ENCODE data around the gene RIPOR3. TPM values are rescaled to one million over a fixed set of nuclear protein-coding genes. Genes with fewer than 3 reads are reported as not detected.

RIPOR3 gene
- polyA plus RNA-seq, 2 of the 4 experiments (the other 2 are of a cell fraction) = 0.03 to 0.06 TPM

DNA sequence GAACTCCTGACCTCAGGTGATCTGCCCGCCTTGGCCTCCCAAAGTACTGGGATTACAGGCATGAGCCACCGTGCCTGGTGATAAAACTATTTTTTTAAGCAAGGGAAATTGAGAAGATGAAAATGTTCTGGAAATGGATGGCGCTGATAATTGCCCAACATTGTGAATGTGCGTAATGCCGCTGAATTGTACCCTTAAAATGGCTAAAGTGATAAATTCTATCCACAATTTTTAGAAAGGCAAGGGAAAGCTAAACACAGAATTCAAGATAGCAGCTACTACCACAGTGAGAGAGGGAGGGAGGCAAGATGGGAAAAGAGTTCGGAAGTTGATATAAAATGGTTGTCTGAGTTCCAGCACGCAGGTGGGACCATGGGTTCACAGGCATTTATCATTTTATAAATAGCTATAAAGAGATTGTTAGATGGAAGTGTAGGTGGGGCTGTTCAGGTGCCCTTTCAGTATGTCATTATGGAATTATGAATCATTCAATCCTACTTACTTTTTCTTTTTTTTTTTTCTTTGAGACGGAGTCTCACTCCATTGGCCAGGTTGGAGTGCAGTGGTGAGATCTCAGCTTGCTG lies 8.3 kb downstream of the RIPOR3 start:
- TF ChIP-seq RCOR1 (IDR thresholded peaks at IDR 0.05; ENCODE audit: low read depth, low read length) (no peak), EP300 (IDR thresholded peaks at IDR 0.05) (no peak), MAFK (IDR thresholded peaks at IDR 0.05; ENCODE audit: partially characterized antibody) (no peak), TP53 (CRISPR knock-in tag; IDR thresholded peaks at IDR 0.05) (no peak), MYC (IDR thresholded peaks at IDR 0.05; ENCODE audit: borderline replicate concordance, low read length) (no peak), JUNB (IDR thresholded peaks at IDR 0.05) (no peak), CBX8 (IDR thresholded peaks at IDR 0.05) (no peak)
- TF ChIP-seq, protein P1, sequence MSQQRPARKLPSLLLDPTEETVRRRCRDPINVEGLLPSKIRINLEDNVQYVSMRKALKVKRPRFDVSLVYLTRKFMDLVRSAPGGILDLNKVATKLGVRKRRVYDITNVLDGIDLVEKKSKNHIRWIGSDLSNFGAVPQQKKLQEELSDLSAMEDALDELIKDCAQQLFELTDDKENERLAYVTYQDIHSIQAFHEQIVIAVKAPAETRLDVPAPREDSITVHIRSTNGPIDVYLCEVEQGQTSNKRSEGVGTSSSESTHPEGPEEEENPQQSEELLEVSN (IDR thresholded peaks at IDR 0.05; ENCODE audit: borderline replicate concordance, low read depth) = no peak
- TF ChIP-seq, protein P2, sequence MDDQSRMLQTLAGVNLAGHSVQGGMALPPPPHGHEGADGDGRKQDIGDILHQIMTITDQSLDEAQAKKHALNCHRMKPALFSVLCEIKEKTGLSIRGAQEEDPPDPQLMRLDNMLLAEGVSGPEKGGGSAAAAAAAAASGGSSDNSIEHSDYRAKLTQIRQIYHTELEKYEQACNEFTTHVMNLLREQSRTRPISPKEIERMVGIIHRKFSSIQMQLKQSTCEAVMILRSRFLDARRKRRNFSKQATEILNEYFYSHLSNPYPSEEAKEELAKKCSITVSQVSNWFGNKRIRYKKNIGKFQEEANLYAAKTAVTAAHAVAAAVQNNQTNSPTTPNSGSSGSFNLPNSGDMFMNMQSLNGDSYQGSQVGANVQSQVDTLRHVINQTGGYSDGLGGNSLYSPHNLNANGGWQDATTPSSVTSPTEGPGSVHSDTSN (IDR thresholded peaks at IDR 0.05) = no peak
- TF ChIP-seq, protein P3, sequence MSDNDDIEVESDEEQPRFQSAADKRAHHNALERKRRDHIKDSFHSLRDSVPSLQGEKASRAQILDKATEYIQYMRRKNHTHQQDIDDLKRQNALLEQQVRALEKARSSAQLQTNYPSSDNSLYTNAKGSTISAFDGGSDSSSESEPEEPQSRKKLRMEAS (IDR thresholded peaks at IDR 0.05) = no peak
- no peak for ATAC-seq
- ChIA-PET CTCF (interaction anchor here (1.0 to 2.0 kb wide), 2 partner anchors 9 to 57 kb away, joined by 3 to 7 read pairs; no protein-coding TSS in a partner anchor), POLR2A (no interaction called here)
- no peak overlapping the region for H3K4me3 ChIP-seq
- 78% methylated on average over 8 of the region's 8 CpGs for WGBS (ENCODE audit: missing lambda C conversion rate)
- H3K9me3 ChIP-seq = no peaks in the 10 kb centered on the region
- DNase-seq (ENCODE audit: low read depth in 1 of 2, low spot score in 1 of 2) = no peak
- H3K4me1 ChIP-seq = peaks cover 27% of the 10 kb centered on the region
- no peak overlapping the region for H3K4me2 ChIP-seq
- no peak for FAIRE-seq
- H3K27ac ChIP-seq = no peak overlapping the region

DNA sequence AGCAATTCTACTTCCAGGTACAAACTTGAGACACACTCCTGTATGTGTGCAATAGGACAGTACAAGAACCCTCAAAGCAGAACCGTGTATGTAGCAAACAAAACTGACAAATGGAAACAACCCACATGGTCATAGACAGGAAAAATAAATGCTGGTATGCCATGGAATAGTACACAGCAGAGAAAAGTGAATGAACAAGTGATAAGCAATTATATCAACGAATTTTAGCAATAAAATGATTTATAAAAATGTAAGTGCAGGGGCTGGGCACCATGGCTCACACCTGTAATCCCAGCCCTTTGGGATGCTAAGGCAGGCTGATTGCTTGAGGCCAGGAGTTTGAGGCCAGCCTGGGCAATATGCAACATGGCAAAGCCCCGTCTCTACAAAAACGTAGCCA lies 9.3 kb downstream of the RIPOR3 start:
- Histone ChIP-seq H3K4me3 (no peak overlapping the region), H3K27ac (no peak overlapping the region), H3K4me1 (peaks cover 30% of the 10 kb centered on the region), H3K4me2 (no peak overlapping the region), H3K9me3 (no peaks in the 10 kb centered on the region)
- TF ChIP-seq NR3C1 (IDR thresholded peaks at IDR 0.05) (no peak), EP300 (IDR thresholded peaks at IDR 0.05) (no peak), POLR2AphosphoS2 (conservative IDR thresholded peaks at IDR 0.05; ENCODE audit: low read length) (no peak), EHMT2 (IDR thresholded peaks at IDR 0.05; ENCODE audit: low read depth) (no peak), RNF2 (IDR thresholded peaks at IDR 0.05; ENCODE audit: borderline replicate concordance, low read depth) (no peak), POLR2A (IDR thresholded peaks at IDR 0.05; ENCODE audit: low read length) (no peak), CBX2 (IDR thresholded peaks at IDR 0.05; ENCODE audit: borderline replicate concordance, low read depth) (no peak), GATA3 (IDR thresholded peaks at IDR 0.05; ENCODE audit: borderline replicate concordance) (no peak), CHD2 (IDR thresholded peaks at IDR 0.05; ENCODE audit: low read length, partially characterized antibody) (no peak), MAFK (IDR thresholded peaks at IDR 0.05; ENCODE audit: partially characterized antibody) (no peak), ZC3H11A (IDR thresholded peaks at IDR 0.05) (no peak), TFCP2L1 (CRISPR knock-in tag; IDR thresholded peaks at IDR 0.05) (no peak)
- TF ChIP-seq, protein P4, sequence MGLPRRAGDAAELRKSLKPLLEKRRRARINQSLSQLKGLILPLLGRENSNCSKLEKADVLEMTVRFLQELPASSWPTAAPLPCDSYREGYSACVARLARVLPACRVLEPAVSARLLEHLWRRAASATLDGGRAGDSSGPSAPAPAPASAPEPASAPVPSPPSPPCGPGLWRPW (IDR thresholded peaks at IDR 0.05) = no peak
- TF ChIP-seq, protein P5, sequence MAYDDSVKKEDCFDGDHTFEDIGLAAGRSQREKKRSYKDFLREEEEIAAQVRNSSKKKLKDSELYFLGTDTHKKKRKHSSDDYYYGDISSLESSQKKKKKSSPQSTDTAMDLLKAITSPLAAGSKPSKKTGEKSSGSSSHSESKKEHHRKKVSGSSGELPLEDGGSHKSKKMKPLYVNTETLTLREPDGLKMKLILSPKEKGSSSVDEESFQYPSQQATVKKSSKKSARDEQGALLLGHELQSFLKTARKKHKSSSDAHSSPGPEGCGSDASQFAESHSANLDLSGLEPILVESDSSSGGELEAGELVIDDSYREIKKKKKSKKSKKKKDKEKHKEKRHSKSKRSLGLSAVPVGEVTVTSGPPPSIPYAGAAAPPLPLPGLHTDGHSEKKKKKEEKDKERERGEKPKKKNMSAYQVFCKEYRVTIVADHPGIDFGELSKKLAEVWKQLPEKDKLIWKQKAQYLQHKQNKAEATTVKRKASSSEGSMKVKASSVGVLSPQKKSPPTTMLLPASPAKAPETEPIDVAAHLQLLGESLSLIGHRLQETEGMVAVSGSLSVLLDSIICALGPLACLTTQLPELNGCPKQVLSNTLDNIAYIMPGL (CRISPR knock-in tag; IDR thresholded peaks at IDR 0.05; ENCODE audit: borderline replicate concordance) = no peak
- POLR2A ChIA-PET = no interaction called here
- CTCF ChIA-PET = interaction anchor here (2.0 to 3.0 kb wide), 2 partner anchors 19 to 36 kb away, joined by 8 to 12 read pairs; no protein-coding TSS in a partner anchor
- 49% methylated on average over 4 of the region's 4 CpGs for WGBS (ENCODE audit: missing lambda C conversion rate)
- FAIRE-seq = no peak
- ATAC-seq = no peak
- no peak for DNase-seq (ENCODE audit: low read depth in 1 of 2, low spot score in 1 of 2)
